H1 (cell line): Measurements from ENCODE around the gene FANCF. TPM values are rescaled to one million over a fixed set of nuclear protein-coding genes. Genes with fewer than 3 reads are reported as not detected.

Source experiments
- CTCF ChIA-PET: fragments of 300-600 bp; sonication (Branson Sonifier 250); formaldehyde crosslinking; loops from one replicate; lab custom pipeline; 2021; ENCODE audit not compliant: partially characterized antibody; lab: Charles Lee
- POLR2A ChIA-PET: fragments of 300-600 bp; sonication (Branson Sonifier 250); formaldehyde crosslinking; loops from one replicate; lab custom pipeline; 2021; ENCODE audit warnings: inconsistent platforms; ENCODE audit not compliant: partially characterized antibody; lab: Charles Lee
- DNase-seq, 2 experiments: peaks; one replicate each; pipeline versions ENCODE4 v3.0.0 to v3.0.0-alpha.2; 2010 to 2022; ENCODE audit warnings: low spot score in 2 of 2, low read depth in 1 of 2, mixed read lengths in 1 of 2
- FAIRE-seq: peaks from 2 replicates; lab custom pipeline; 2011; peaks lifted over from hg19 to GRCh38; lab: Jason Lieb, UNC
- H2AFZ ChIP-seq: 2 replicates; pipeline ENCODE4 v1.8.1; 2012; ENCODE audit warnings: low read length, inconsistent platforms
- H2AK5ac ChIP-seq: 2 replicates; pipeline ENCODE4 v1.6.1; 2013; ENCODE audit warnings: low read depth, low read length
- H2BK120ac ChIP-seq: replicated peaks from 2 replicates; pipeline ENCODE3; 2013; ENCODE audit warnings: low read depth, low read length, inconsistent platforms
- H2BK12ac ChIP-seq: 2 replicates; pipeline ENCODE4 v1.6.1; 2013; ENCODE audit warnings: low read depth, low read length
- H2BK15ac ChIP-seq: 2 replicates; pipeline ENCODE4 v1.6.1; 2013; ENCODE audit warnings: low read length
- H2BK20ac ChIP-seq: 2 replicates; pipeline ENCODE4 v1.6.1; 2013; ENCODE audit warnings: low read length
- H2BK5ac ChIP-seq: 2 replicates; pipeline ENCODE4 v1.6.1; 2013; ENCODE audit warnings: low read depth, low read length
- H3K14ac ChIP-seq: 2 replicates; pipeline ENCODE4 v1.6.1; 2013; ENCODE audit warnings: inconsistent platforms; ENCODE audit not compliant: insufficient read length
- H3K18ac ChIP-seq: 2 replicates; pipeline ENCODE4 v1.6.1; 2013; ENCODE audit warnings: low read length; ENCODE audit errors: extremely low read depth
- H3K23ac ChIP-seq: 2 replicates; pipeline ENCODE4 v1.6.1; 2013; ENCODE audit warnings: inconsistent platforms; ENCODE audit not compliant: insufficient read length
- H3K23me2 ChIP-seq: 2 replicates; pipeline ENCODE4 v1.6.1; 2013; ENCODE audit warnings: low read depth, low read length
- H3K27ac ChIP-seq: 2 replicates; pipeline ENCODE4 v1.6.1; 2011; ENCODE audit warnings: low read depth, low read length, inconsistent platforms
- H3K27me3 ChIP-seq, 4 experiments: replicated peaks in 1 of 4; 1 replicate in 1 of 4; 2 replicates in 3 of 4; pipeline versions ENCODE4 v1.6.1 to v1.8.1; 2011 to 2013; ENCODE audit warnings: low read length in 3 of 4, mild to moderate bottlenecking in 3 of 4, inconsistent platforms in 2 of 4, mixed read lengths in 2 of 4, moderate library complexity in 1 of 4; ENCODE audit not compliant: control insufficient read depth in 3 of 4, insufficient read depth in 3 of 4; ENCODE audit errors: extremely low read depth in 1 of 4
- H3K36me3 ChIP-seq, 4 experiments: 2 replicates each; pipeline versions ENCODE4 v1.6.1 to v1.8.1; 2011 to 2013; ENCODE audit warnings: mild to moderate bottlenecking in 4 of 4, low read length in 3 of 4, moderate library complexity in 2 of 4, control low read depth in 1 of 4, inconsistent platforms in 1 of 4; ENCODE audit not compliant: insufficient read depth in 4 of 4, control insufficient read depth in 2 of 4
- H3K4ac ChIP-seq: replicated peaks from 2 replicates; pipeline ENCODE3; 2013; ENCODE audit warnings: low read length, low read depth, mixed read lengths, inconsistent platforms; ENCODE audit not compliant: insufficient read length
- H3K4me1 ChIP-seq, 4 experiments: replicated peaks in 1 of 4; 1 replicate in 1 of 4; 2 replicates in 3 of 4; pipeline versions ENCODE4 v1.6.1 to v1.8.1; 2011 to 2013; ENCODE audit warnings: low read length in 3 of 4, inconsistent platforms in 2 of 4, mixed read lengths in 1 of 4; ENCODE audit not compliant: insufficient read depth in 4 of 4, control insufficient read depth in 3 of 4
- H3K4me2 ChIP-seq, 2 experiments: 2 replicates each; pipeline versions ENCODE4 v1.6.1 to v1.8.1; 2011 to 2013; ENCODE audit warnings: low read depth in 2 of 2, low read length in 2 of 2, control low read depth in 1 of 2, inconsistent platforms in 1 of 2, mild to moderate bottlenecking in 1 of 2; ENCODE audit not compliant: insufficient read depth in 1 of 2
- H3K4me3 ChIP-seq, 4 experiments: fragments of 200-600, 300-600 bp in 1 of 4; sonication (generic), shearing (Covaris generic), sonication (Bioruptor Twin) in 1 of 4; 2 replicates each; pipeline versions ENCODE4 v1.5.1 to v1.8.1; 2011 to 2016; ENCODE audit warnings: low read length in 4 of 4, low read depth in 3 of 4, control low read depth in 2 of 4, inconsistent platforms in 2 of 4, mild to moderate bottlenecking in 2 of 4, mixed read lengths in 1 of 4, moderate library complexity in 1 of 4; ENCODE audit not compliant: insufficient read depth in 2 of 4; ENCODE audit errors: extremely low read depth in 1 of 4
- H3K56ac ChIP-seq: replicated peaks from 2 replicates; pipeline ENCODE3; 2013; ENCODE audit warnings: low read depth, mild to moderate bottlenecking, mixed read lengths, low read length, inconsistent platforms; ENCODE audit not compliant: insufficient read length
- H3K79me1 ChIP-seq: 2 replicates; pipeline ENCODE4 v1.6.1; 2013; ENCODE audit warnings: low read depth, low read length, control low read depth
- H3K79me2 ChIP-seq, 2 experiments: 2 replicates each; pipeline versions ENCODE4 v1.6.1 to v1.8.1; 2012 to 2013; ENCODE audit warnings: low read length in 2 of 2, mild to moderate bottlenecking in 2 of 2, inconsistent platforms in 1 of 2; ENCODE audit not compliant: insufficient read depth in 2 of 2, control insufficient read depth in 1 of 2
- H3K9ac ChIP-seq, 4 experiments: replicated peaks in 1 of 4; 1 replicate in 1 of 4; 2 replicates in 3 of 4; pipeline versions ENCODE4 v1.6.1 to v1.8.1; 2011 to 2013; ENCODE audit warnings: low read depth in 3 of 4, low read length in 3 of 4, control low read depth in 2 of 4, mild to moderate bottlenecking in 2 of 4, moderate library complexity in 2 of 4, inconsistent platforms in 1 of 4; ENCODE audit errors: extremely low read depth in 1 of 4
- H3K9me3 ChIP-seq, 2 experiments: 2 replicates each; pipeline versions ENCODE4 v1.6.1 to v1.8.1; 2012 to 2013; ENCODE audit warnings: mild to moderate bottlenecking in 2 of 2, moderate library complexity in 2 of 2, control low read depth in 1 of 2, inconsistent platforms in 1 of 2, low read depth in 1 of 2, low read length in 1 of 2, mixed read lengths in 1 of 2; ENCODE audit not compliant: insufficient read depth in 2 of 2
- H4K20me1 ChIP-seq, 2 experiments: replicated peaks in 1 of 2; 2 replicates each; pipeline versions ENCODE3 to v1.8.1; 2011 to 2013; ENCODE audit warnings: inconsistent platforms in 2 of 2, low read length in 2 of 2, mild to moderate bottlenecking in 1 of 2; ENCODE audit not compliant: insufficient read depth in 2 of 2, control insufficient read depth in 1 of 2
- H4K5ac ChIP-seq: 2 replicates; pipeline ENCODE4 v1.6.1; 2013; ENCODE audit warnings: low read length, low read depth, mixed read lengths, inconsistent platforms; ENCODE audit not compliant: insufficient read length
- H4K8ac ChIP-seq: 2 replicates; pipeline ENCODE4 v1.8.0; 2013; ENCODE audit warnings: mild to moderate bottlenecking, moderate library complexity, low read length, inconsistent platforms; ENCODE audit not compliant: insufficient read depth; ENCODE audit errors: extremely low read depth
- H4K91ac ChIP-seq: replicated peaks from 2 replicates; pipeline ENCODE3; 2013; ENCODE audit warnings: low read length, mixed read lengths, inconsistent platforms; ENCODE audit not compliant: insufficient read length
- CEBPB ChIP-seq: IDR thresholded peaks from 2 replicates; pipeline ENCODE4 v1.6.1; 2012; ENCODE audit warnings: low read depth, low read length
- JUN ChIP-seq: IDR thresholded peaks from 2 replicates; pipeline ENCODE4 v1.6.1; 2011; ENCODE audit warnings: low read depth, mild to moderate bottlenecking, improper control_type of control experiment, low read length
- TCF12 ChIP-seq: IDR thresholded peaks from 2 replicates; pipeline ENCODE4 v1.6.1; 2011; ENCODE audit warnings: low read depth, mild to moderate bottlenecking, low read length
- WGBS, 2 experiments: shearing (Covaris generic) in 1 of 2; methylation state at CpG; one replicate each; pipeline versions ENCODE4 v1.1.6 to v1.1.7; 2013 to 2015; ENCODE audit warnings: low lambda C conversion rate in 2 of 2, mixed read lengths in 2 of 2, inconsistent platforms in 1 of 2, low coverage in 1 of 2, missing lambda C conversion rate in 1 of 2; ENCODE audit not compliant: insufficient replicate concordance in 2 of 2, insufficient coverage in 1 of 2, insufficient read length in 1 of 2; ENCODE audit errors: extremely low coverage in 1 of 2, missing lambda C conversion rate in 1 of 2; 5-methylcytosine and 5-hydroxymethylcytosine counted together
- polyA plus RNA-seq, 7 experiments: library from polyadenylated mRNA; depleted of rRNA in 3 of 7; stranded (reverse) in 5 of 7; unstranded in 2 of 7; fragments of >200 nt in 5 of 7; fragments of 200-250 nt in 2 of 7; gene quantifications; 1 replicate in 5 of 7; 2 replicates in 1 of 7; 4 replicates in 1 of 7; pipeline versions ENCODE4 v1.2.1 to v1.2.3, GENCODE V29; 2011 to 2013; ENCODE audit warnings: missing spikeins in 2 of 7, mixed read lengths in 2 of 7
- total RNA-seq: library from RNA; stranded (reverse); fragmentation: NEBNext Ultra II Directional; extraction: Animal tissue kit (Norgen Biotek cat#: 25700); gene quantifications from 2 replicates; pipeline ENCODE4 v1.2.1, GENCODE V29; 2021

Gene FANCF
- total and polyA plus RNA-seq, 2 of the 8 experiments (the other 6 are each of a cell fraction or from before 2014, with no cell fraction given), result 10.0 to 29.4 TPM

GRCh38 chr11:22626573-22627239, 1.1 kb upstream of the FANCF start:
- peaks cover 0 to 23% of the 10 kb centered on the region in 2 experiments; a peak in 3 of 4 replicates for H3K79me2 ChIP-seq
- H4K91ac ChIP-seq, result no peak overlapping the region
- TF ChIP-seq CEBPB, result no peak
- no peak for TF ChIP-seq TCF12
- no peak for TF ChIP-seq JUN
- ChIA-PET POLR2A (interaction anchor here (0.6 to 1.7 kb wide), 6 partner anchors 30 to 283 kb away, joined by 3 to 7 read pairs (median 3); no protein-coding TSS in a partner anchor), CTCF (interaction anchor here (0.7 to 1.9 kb wide), 5 partner anchors 9 to 202 kb away, joined by 3 to 10 read pairs (median 4); no protein-coding TSS in a partner anchor)
- no peaks in the 10 kb centered on the region; the same call in 1 of the 2 replicates for H3K23me2 ChIP-seq
- no peak overlapping the region for H2BK12ac ChIP-seq
- no peak overlapping the region for H3K4ac ChIP-seq
- H2AFZ ChIP-seq, result no peak overlapping the region
- no peaks in the 10 kb centered on the region for H4K20me1 ChIP-seq
- no peak overlapping the region for H2BK15ac ChIP-seq
- H3K79me1 ChIP-seq, result no peaks in the 10 kb centered on the region
- no peak overlapping the region for H2AK5ac ChIP-seq
- 95% methylated on average over 14 of the region's 14 CpGs; no CpG with 5 or more reads in 1 of the 2 experiments for WGBS, 2 experiments
- peak overlapping the region in 1 of 2 experiments; percentile 82; a peak in 1 of 4 replicates for H3K4me2 ChIP-seq
- H2BK20ac ChIP-seq, result no peak overlapping the region
- no peak overlapping the region for H3K27ac ChIP-seq
- no peak overlapping the region for H2BK120ac ChIP-seq
- H3K9me3 ChIP-seq, result no peaks in the 10 kb centered on the region
- FAIRE-seq (no peak), DNase-seq (no peak)
- peaks cover 0 to 4% (median 2%) of the 10 kb centered on the region in 4 experiments; a peak in 1 of 7 replicates for H3K4me1 ChIP-seq
- H3K27me3 ChIP-seq, result no peaks in the 10 kb centered on the region
- H2BK5ac ChIP-seq, result no peak overlapping the region
- no peak overlapping the region; the same call in 1 of the 2 replicates for H3K18ac ChIP-seq
- peak overlapping the region in 2 of 4 experiments; percentile 86; a peak in 3 of 8 replicates for H3K4me3 ChIP-seq
- H3K23ac ChIP-seq, result no peak overlapping the region
- no peak overlapping the region for H3K9ac ChIP-seq
- H3K14ac ChIP-seq, result no peak overlapping the region
- H4K8ac ChIP-seq, result no peak overlapping the region
- H3K56ac ChIP-seq, result no peak overlapping the region
- H3K36me3 ChIP-seq, result no peaks in the 10 kb centered on the region; a peak in 1 of 8 replicates
- H4K5ac ChIP-seq, result no peak overlapping the region
